ENCODE measurements around the gene CNOT3. TPM values are rescaled to one million over a fixed set of nuclear protein-coding genes. Genes with fewer than 3 reads are reported as not detected.

CNOT3 gene
- total and polyA plus RNA-seq, 9 of the 15 experiments (the other 6 are each of a cell fraction or from before 2014, with no cell fraction given) = 0.27 to 60.4 (median 9.9) TPM

DNA sequence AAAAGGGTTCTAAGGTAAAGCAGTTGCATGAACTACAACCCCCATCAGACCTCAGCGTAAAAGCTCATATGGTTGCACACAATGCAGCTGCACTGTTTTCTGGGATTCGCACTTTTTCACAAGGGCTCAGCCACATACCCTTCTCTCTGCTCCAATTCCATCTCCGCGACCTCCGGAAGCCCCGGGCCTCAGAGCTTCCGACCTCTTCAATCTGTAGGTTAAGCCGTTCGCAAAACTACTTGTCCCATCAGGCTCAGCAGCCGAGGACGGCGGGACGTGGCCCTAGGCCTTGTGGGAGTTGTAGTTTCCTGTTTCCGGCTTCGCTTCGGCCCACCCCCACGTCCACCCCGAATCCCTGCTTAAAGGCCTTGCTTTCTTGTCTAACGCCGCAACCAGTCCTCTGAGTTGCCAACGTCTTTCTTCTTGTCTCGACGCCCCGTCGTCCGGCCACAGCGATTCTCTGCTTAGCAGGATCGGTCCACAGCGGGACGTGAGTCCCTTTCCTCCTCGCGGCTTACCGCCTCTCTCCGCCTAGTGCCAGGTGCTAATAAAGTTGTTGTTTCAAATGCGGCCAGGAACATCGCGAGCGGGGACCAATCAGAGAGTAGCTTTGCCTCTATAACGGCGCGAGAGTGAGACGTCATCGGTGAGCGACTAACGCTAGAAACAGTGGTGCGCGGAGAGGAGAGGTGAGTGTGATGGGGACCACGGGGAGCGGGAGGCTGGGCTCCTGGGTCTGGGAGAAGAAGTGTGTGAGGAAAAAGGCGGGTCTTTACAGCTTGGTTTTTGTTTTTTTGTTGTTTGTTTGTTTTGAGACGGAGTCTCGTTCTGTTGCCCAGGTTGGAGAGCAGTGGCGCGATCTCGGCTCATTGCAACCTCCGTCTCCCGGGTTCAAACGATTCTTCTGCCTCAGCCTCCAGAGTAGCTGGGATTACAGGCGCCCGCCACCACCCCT is 22.2 kb upstream of the CNOT3 start, which contains the start of the genes PRPF31 and TFPT (continued):
- TF ChIP-seq, protein P1, sequence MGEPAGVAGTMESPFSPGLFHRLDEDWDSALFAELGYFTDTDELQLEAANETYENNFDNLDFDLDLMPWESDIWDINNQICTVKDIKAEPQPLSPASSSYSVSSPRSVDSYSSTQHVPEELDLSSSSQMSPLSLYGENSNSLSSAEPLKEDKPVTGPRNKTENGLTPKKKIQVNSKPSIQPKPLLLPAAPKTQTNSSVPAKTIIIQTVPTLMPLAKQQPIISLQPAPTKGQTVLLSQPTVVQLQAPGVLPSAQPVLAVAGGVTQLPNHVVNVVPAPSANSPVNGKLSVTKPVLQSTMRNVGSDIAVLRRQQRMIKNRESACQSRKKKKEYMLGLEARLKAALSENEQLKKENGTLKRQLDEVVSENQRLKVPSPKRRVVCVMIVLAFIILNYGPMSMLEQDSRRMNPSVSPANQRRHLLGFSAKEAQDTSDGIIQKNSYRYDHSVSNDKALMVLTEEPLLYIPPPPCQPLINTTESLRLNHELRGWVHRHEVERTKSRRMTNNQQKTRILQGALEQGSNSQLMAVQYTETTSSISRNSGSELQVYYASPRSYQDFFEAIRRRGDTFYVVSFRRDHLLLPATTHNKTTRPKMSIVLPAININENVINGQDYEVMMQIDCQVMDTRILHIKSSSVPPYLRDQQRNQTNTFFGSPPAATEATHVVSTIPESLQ (CRISPR knock-in tag; IDR thresholded peaks at IDR 0.05) = 0 out of 2 replicates have a peak, but pooled peaks have one; percentile 62
- TF ChIP-seq, protein P2, sequence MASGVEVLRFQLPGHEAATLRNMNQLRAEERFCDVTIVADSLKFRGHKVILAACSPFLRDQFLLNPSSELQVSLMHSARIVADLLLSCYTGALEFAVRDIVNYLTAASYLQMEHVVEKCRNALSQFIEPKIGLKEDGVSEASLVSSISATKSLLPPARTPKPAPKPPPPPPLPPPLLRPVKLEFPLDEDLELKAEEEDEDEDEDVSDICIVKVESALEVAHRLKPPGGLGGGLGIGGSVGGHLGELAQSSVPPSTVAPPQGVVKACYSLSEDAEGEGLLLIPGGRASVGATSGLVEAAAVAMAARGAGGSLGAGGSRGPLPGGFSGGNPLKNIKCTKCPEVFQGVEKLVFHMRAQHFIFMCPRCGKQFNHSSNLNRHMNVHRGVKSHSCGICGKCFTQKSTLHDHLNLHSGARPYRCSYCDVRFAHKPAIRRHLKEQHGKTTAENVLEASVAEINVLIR (CRISPR knock-in tag; IDR thresholded peaks at IDR 0.05) = peak; percentile 98
- TF ChIP-seq ARNT (IDR thresholded peaks at IDR 0.05) (peak in 1 of 2 experiments; percentile 95; a peak in 3 of 4 replicates), FOXK2 (conservative IDR thresholded peaks at IDR 0.05 in 1 of 2, IDR thresholded peaks at IDR 0.05 in 1 of 2; ENCODE audit: low read depth in 2 of 2) (peak; percentile 91 to 98), E2F4 (CRISPR knock-in tag; IDR thresholded peaks at IDR 0.05; ENCODE audit: low read depth) (no peak), OTX1 (CRISPR knock-in tag; IDR thresholded peaks at IDR 0.05) (0 out of 2 replicates have a peak, but pooled peaks have one; percentile 58), ZNF778 (CRISPR knock-in tag; IDR thresholded peaks at IDR 0.05) (no peak), FOS (IDR thresholded peaks at IDR 0.05; ENCODE audit: extremely low read depth, insufficient read length) (peak; percentile 78), SAP30 (IDR thresholded peaks at IDR 0.05; ENCODE audit: borderline replicate concordance, insufficient read depth, low read depth, low read length, poor library complexity, severe bottlenecking) (no peak), MAFK (IDR thresholded peaks at IDR 0.05; ENCODE audit: low read length) (0 out of 2 replicates have a peak, but pooled peaks have one; percentile 7), ZNF695 (CRISPR knock-in tag; IDR thresholded peaks at IDR 0.05) (no peak), MAZ (CRISPR knock-in tag; conservative IDR thresholded peaks at IDR 0.05 in 1 of 2, IDR thresholded peaks at IDR 0.05 in 1 of 2) (peak; percentile 74 to 86), ESRRA (IDR thresholded peaks at IDR 0.05; ENCODE audit: borderline replicate concordance, low read depth) (peak; percentile 79), MCM2 (IDR thresholded peaks at IDR 0.05; ENCODE audit: low read depth) (no peak), TBL1XR1 (IDR thresholded peaks at IDR 0.05; ENCODE audit: low read length in 2 of 2) (peak in 1 of 2 experiments; percentile 90; a peak in 3 of 4 replicates)
- TF ChIP-seq, protein P3, sequence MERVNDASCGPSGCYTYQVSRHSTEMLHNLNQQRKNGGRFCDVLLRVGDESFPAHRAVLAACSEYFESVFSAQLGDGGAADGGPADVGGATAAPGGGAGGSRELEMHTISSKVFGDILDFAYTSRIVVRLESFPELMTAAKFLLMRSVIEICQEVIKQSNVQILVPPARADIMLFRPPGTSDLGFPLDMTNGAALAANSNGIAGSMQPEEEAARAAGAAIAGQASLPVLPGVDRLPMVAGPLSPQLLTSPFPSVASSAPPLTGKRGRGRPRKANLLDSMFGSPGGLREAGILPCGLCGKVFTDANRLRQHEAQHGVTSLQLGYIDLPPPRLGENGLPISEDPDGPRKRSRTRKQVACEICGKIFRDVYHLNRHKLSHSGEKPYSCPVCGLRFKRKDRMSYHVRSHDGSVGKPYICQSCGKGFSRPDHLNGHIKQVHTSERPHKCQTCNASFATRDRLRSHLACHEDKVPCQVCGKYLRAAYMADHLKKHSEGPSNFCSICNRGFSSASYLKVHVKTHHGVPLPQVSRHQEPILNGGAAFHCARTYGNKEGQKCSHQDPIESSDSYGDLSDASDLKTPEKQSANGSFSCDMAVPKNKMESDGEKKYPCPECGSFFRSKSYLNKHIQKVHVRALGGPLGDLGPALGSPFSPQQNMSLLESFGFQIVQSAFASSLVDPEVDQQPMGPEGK (CRISPR knock-in tag; IDR thresholded peaks at IDR 0.05; ENCODE audit: borderline replicate concordance) = no peak

All from K562 (cell line).